ENCODE measurements around the gene LHPP.
A peak's percentile ranks its signal among the peaks of the same experiment; 100 is the strongest.

Gene LHPP

GRCh38 chr10:124536496-124537050 is 75.0 kb downstream of the LHPP start:
- peaks cover 46% of the 10 kb centered on the region for H3F3A ChIP-seq (ENCODE audit: control insufficient read depth, insufficient read depth)
- no peaks in the 10 kb centered on the region for H3K9me2 ChIP-seq (replicated peaks; ENCODE audit: control insufficient read depth, low read length)
- H3K27ac ChIP-seq (ENCODE audit: low read depth, low read length) = peak overlapping the region; percentile 93
- no peaks in the 10 kb centered on the region for H3K79me2 ChIP-seq (ENCODE audit: control insufficient read depth, low read length)
- peak overlapping the region; percentile 66 for H3K4me3 ChIP-seq (ENCODE audit: low read length)
- H3K4me1 ChIP-seq (ENCODE audit: control insufficient read depth, low read length) = peaks cover 99% of the 10 kb centered on the region
- H4K20me1 ChIP-seq (ENCODE audit: control insufficient read depth, insufficient read depth, low read depth, low read length) = no peaks in the 10 kb centered on the region
- no peaks in the 10 kb centered on the region for H3K36me3 ChIP-seq (ENCODE audit: control insufficient read depth, low read length)
- H3K4me2 ChIP-seq (ENCODE audit: low read length) = peak overlapping the region; percentile 59
- H3K9me3 ChIP-seq (ENCODE audit: control insufficient read depth, insufficient read depth, low read length) = no peaks in the 10 kb centered on the region
- H3K27me3 ChIP-seq (ENCODE audit: control insufficient read depth, low read length) = no peaks in the 10 kb centered on the region
- no peak for TF ChIP-seq CTCF (IDR thresholded peaks at IDR 0.05; ENCODE audit: low read depth, low read length, poor library complexity, severe bottlenecking)
- no peak for TF ChIP-seq EZH2phosphoT487 (IDR thresholded peaks at IDR 0.05; ENCODE audit: borderline replicate concordance, low read length)

- Histone ChIP-seq H3K4me1 (ENCODE audit: control insufficient read depth, low read length) (peaks cover 100% of the 10 kb centered on the region), H3K9me3 (ENCODE audit: control insufficient read depth, insufficient read depth, low read length) (no peaks in the 10 kb centered on the region), H3K79me2 (ENCODE audit: control insufficient read depth, low read length) (no peaks in the 10 kb centered on the region), H4K20me1 (ENCODE audit: control insufficient read depth, insufficient read depth, low read depth, low read length) (no peaks in the 10 kb centered on the region), H3F3A (ENCODE audit: control insufficient read depth, insufficient read depth) (peaks cover 42% of the 10 kb centered on the region), H3K4me2 (ENCODE audit: low read length) (peak overlapping the region; percentile 59), H3K27me3 (ENCODE audit: control insufficient read depth, low read length) (no peaks in the 10 kb centered on the region), H3K36me3 (ENCODE audit: control insufficient read depth, low read length) (no peaks in the 10 kb centered on the region), H3K4me3 (ENCODE audit: low read length) (no peak overlapping the region), H3K27ac (ENCODE audit: low read depth, low read length) (peak overlapping the region; percentile 93), H3K9me2 (replicated peaks; ENCODE audit: control insufficient read depth, low read length) (no peaks in the 10 kb centered on the region)
- TF ChIP-seq CTCF (IDR thresholded peaks at IDR 0.05; ENCODE audit: low read depth, low read length, poor library complexity, severe bottlenecking) (no peak), EZH2phosphoT487 (IDR thresholded peaks at IDR 0.05; ENCODE audit: borderline replicate concordance, low read length) (no peak)
Observed at GRCh38 chr10:124537166-124537725, 75.6 kb downstream of the LHPP start.

GRCh38 chr10:124537891-124538290 is 76.3 kb downstream of the LHPP start:
- Histone ChIP-seq H3K4me2 (ENCODE audit: low read length) (peak overlapping the region; percentile 59), H3K9me2 (replicated peaks; ENCODE audit: control insufficient read depth, low read length) (no peaks in the 10 kb centered on the region), H3K79me2 (ENCODE audit: control insufficient read depth, low read length) (no peaks in the 10 kb centered on the region), H3K9me3 (ENCODE audit: control insufficient read depth, insufficient read depth, low read length) (no peaks in the 10 kb centered on the region), H3K27me3 (ENCODE audit: control insufficient read depth, low read length) (no peaks in the 10 kb centered on the region), H3K4me1 (ENCODE audit: control insufficient read depth, low read length) (peaks cover 100% of the 10 kb centered on the region), H3F3A (ENCODE audit: control insufficient read depth, insufficient read depth) (peaks cover 40% of the 10 kb centered on the region), H4K20me1 (ENCODE audit: control insufficient read depth, insufficient read depth, low read depth, low read length) (no peaks in the 10 kb centered on the region), H3K36me3 (ENCODE audit: control insufficient read depth, low read length) (no peaks in the 10 kb centered on the region), H3K4me3 (ENCODE audit: low read length) (no peak overlapping the region), H3K27ac (ENCODE audit: low read depth, low read length) (peak overlapping the region; percentile 93)
- TF ChIP-seq CTCF (IDR thresholded peaks at IDR 0.05; ENCODE audit: low read depth, low read length, poor library complexity, severe bottlenecking) (no peak), EZH2phosphoT487 (IDR thresholded peaks at IDR 0.05; ENCODE audit: borderline replicate concordance, low read length) (no peak)
